ENCODE results near the gene CST7.

The CST7 gene

DNA sequence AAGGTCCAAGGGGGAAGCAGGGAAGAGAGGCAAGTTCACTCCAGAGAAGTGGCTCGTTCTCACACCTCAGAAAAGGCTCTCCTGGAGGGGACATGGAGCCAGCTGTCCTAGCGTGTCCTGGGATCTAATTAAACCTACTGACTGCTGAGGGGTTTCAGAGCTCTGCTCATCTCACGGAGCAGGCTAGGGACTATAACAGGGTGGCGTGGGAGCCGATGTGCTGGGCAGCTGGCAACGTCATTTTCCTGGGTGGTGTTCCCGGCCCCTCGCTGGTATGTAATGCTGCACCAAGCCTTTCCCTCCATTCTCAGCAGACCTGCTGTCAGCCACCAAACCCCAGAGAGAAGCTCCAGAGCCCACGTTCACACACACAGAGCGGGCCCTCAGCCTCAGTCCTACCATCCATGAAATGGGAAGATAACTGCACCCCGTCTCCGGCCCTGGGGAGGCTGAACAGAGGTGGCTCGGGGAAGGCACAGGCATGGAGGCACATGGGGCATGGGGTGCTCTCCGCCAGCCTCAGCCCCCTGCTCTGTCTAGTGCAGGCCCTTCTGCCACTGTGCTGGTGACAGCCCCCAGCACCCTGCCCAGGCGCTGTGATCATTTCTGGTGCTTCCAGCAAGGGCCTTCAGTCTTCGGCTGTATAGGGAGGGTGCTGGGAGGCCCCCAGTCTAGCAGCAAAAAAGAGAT is 1.9 kb downstream of the CST7 start:
- DNase-seq (ENCODE audit: low spot score), result no peak

DNA sequence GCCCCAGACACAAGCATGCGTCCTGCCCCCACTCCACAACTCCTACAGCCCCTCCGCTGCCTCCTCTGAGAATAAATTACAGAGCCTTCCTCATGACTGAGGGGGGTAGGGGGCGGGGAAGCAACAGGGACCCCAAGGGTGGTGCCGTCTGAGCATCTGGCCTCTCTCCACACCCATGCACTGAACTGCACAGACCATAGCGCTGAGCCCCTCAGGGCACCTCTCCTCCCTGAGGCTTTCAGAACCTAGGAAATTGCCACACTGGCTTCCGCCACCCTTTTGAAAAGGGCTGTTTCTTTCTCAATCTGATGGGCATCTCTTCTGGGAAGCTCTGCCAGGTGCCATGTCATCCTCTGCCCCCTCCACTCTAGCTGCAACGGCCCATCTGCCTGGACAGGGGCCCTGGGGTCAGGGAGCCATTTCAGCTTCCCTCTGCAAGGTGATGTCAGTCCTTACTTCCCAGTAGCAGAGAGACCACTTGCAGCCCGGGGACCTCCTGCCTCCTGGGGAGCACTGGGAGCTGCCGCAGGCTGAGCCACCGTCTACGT is 2.5 kb downstream of the CST7 start:
- no peak for DNase-seq (ENCODE audit: low spot score)

- DNase-seq (ENCODE audit: low spot score), result no peak
Measured at GRCh38 chr20:24952376-24953208, 3.5 kb downstream of the CST7 start.

- no peak for DNase-seq (ENCODE audit: low spot score)
Measured at GRCh38 chr20:24953209-24953575, 4.1 kb downstream of the CST7 start.

- DNase-seq (ENCODE audit: low spot score), result no peak
Measured at GRCh38 chr20:24953621-24954133, 4.6 kb downstream of the CST7 start.

GRCh38 chr20:24954151-24954550 is 5.1 kb downstream of the CST7 start:
- DNase-seq (ENCODE audit: low spot score), result no peak

DNA sequence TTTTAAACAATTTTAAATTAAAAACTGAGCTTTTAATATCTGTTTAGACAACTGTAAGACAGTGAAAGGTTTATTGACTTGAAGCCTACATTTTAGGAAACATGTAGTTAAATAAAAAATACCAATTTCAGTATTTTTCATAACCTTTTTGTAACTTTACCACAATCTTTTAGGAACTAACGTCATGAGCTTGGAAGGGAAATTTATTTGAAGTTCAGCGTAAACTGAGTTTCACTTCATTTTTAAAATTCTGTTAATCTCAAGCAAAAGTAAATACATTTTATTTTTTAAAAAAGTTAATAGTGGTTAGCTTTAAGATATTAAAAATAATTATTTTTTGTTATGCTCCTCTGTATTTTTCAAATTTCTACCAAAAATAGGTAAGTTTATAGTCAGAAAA is 5.5 kb downstream of the CST7 start:
- no peak for DNase-seq (ENCODE audit: low spot score)

GRCh38 chr20:24955045-24955444 is 6.0 kb downstream of the CST7 start:
- DNase-seq (ENCODE audit: low spot score), result no peak

- DNase-seq (ENCODE audit: low spot score), result no peak
Measured at GRCh38 chr20:24956001-24956841, 7.2 kb downstream of the CST7 start.

DNA sequence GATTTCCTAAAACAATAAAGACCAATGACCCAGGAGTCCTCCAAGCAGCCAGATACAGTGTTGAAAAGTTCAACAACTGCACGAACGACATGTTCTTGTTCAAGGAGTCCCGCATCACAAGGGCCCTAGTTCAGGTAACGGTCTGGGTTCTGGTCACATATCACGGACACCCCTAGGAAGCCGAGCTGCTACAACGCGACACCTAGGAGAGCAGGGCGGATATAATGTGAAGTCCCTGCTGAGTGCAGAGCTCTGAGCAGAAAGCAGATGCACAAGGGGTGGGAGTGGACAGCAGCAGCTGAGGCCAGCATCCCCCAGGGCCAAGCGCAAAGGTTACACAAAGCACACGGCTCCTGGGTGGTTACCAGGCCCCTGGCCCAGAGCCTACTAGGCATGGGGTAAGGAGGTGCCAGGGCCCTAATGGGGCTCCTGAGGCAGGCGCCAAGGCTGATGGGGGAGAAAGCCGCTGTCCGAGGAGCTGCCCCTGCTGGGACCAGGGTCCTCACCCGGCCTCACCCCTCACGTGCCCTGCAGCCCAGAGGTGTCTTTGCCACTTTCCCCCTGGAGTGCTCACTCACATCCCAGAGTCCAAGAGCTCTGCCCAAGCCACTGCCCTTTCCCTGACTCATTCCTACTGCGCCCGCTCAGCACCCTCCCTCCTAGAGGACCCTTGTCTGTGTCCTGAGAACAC is 8.4 kb downstream of the CST7 start:
- DNase-seq (ENCODE audit: low spot score), result no peak

DNA sequence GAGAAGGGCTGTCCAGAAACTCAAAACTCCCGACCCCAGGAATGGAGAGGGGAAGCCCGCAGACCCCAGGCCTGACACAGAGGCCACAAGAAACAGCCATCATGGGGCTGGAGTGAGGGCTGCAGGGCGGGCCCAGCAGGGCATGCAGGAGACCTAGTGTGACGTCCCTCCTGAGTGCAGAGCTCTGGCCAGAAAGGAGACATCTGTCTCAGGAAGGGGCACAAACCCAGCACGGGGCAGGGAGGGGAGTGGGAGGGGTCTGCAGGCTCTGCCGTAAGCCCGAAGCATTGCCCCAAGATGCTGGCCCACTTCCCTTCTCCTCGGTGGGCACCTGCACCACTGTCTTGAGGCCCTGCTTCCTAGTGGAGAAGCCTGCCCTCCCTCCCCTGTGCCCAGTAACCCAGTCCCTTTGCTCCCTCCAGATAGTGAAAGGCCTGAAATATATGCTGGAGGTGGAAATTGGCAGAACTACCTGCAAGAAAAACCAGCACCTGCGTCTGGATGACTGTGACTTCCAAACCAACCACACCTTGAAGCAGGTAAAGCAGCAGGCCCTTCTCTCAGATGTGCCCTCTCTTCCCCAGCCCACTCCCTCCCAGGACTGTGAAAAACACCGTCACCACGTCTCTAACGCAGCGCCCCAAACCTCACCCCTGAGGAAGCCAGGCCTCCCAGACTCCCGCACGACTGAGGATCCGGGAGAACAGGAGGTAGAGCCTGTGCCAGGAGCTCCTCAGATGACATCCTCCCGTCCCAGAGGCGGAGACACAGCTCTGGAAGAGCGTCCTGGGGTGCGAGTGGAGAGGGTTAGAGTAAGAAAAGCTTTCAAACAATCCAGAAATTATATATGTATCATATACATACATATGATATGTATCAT is 9.7 kb downstream of the CST7 start:
- no peak for DNase-seq (ENCODE audit: low spot score)

GRCh38 chr20:24959591-24960301 is 10.7 kb downstream of the CST7 start:
- DNase-seq (ENCODE audit: low spot score), result no peak

- DNase-seq (ENCODE audit: low spot score), result no peak
Measured at GRCh38 chr20:24960302-24960801, 11.3 kb downstream of the CST7 start.

GRCh38 chr20:24960861-24961260 is 11.8 kb downstream of the CST7 start:
- no peak for DNase-seq (ENCODE audit: low spot score)

DNA sequence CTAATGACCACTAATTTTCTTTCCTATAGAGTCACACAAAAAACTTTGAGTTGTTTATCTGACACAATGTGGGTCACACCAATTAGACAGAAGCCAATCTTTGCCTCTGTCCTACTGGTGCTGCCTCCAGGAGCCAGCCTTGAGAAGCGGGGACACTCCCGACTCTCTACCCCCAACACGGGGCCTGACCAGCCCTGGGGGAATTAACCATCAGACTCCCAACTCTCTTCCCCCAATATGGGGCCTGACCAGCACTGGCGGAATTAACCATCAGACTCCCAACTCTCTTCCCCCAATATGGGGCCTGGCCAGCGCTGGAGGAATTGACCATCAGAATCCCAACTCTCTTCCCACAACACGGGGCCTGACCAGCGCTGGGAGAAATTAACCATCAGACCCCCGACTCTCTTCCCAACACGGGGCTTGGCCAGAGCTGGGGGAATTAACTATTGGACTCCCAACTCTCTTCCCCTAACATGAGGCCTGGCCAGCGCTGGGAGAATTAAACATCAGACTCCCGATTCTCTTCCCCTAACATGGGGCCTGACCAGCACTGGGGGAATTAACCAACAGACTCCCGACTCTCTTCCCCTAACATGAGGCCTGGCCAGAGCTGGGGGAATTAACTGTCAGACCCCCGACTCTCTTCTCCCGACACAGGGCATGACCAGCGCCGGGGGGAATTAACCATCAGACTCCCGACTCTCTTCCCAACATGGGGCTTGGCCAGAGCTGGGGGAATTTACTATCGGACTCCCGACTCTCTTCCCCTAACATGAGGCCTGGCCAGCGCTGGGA is 12.5 kb downstream of the CST7 start:
- DNase-seq (ENCODE audit: low spot score), result no peak

DNA sequence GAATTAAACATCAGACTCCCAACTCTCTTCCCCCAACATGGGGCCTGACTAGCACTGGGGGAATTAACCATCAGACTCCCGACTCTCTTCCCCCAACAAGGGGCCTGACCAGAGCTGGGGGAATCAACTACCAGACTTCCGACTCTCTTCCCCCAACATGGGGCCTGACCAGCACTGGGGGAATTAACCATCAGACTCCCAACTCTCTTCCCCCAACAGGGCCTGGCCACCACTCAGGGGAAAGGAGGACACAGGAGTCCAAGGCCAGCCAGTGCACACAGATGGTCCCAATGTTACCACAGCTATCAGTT is 13.1 kb downstream of the CST7 start:
- DNase-seq (ENCODE audit: low spot score), result no peak

DNA sequence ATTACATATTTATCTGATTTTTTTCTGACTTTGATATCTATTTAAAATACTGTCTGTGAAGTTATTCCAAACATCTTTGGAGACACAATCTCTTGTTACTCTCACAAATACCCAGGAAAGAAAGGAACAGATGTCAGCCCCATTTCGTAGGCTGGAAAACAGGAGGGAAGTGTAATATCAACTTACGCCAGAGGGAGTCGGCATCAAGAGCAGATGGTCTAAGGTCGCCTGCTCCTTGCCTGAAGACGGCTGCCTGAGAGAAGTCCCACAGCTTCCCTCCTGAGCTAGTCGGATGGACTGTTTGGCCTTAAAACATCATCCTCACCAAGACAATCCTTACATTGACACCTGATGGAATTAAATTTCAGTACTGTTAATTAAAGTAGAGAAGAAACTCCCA is 13.4 kb downstream of the CST7 start:
- DNase-seq (ENCODE audit: low spot score), result no peak

GRCh38 chr20:24963672-24964505 is 14.8 kb downstream of the CST7 start:
- no peak for DNase-seq (ENCODE audit: low spot score)

Data from RKO (cell line).